ENCODE measurements around the gene USP13. TPM values are rescaled to one million over a fixed set of nuclear protein-coding genes. Genes with fewer than 3 reads are reported as not detected.

Gene USP13
- total RNA-seq, 4 donors from 2014 or later = 117 to 453 (median 249) TPM

DNA sequence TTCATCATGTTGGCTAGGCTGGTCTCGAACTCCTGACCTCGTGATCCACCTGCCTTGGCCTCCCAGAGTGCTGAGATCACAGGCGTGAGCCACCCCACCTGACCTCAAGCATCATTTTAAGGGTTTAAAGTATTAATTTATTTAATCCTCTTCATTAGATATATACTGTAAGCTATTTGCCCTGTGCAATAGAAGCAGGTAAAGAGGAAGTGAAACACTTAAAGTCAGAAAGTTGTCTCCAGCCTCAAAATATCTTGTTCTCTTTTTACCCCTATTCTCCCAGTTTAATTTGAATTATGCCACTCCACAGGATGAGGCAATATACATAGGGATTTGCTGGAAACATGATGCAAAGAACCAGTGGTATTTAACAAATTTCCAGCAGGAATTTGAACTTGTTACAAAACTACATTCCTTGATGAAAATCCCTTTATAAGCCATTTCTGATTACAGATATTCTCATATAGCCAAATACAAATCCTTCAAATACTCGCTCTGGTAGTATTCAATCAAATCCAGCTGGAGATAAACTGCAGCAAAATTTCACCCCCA is 46.2 kb upstream of the USP13 start:
- intact Hi-C loops (cut with DNase I; ENCODE audit: low total_unique reads) = no loop called here
- no peak for ATAC-seq
- Histone ChIP-seq H3K27me3 (no peaks in the 10 kb centered on the region), H3K9me3 (no peaks in the 10 kb centered on the region), H3K36me3 (peaks cover 0 to 6% of the 10 kb centered on the region in 2 donors), H3K4me1 (peaks cover 30 to 47% of the 10 kb centered on the region in 2 donors), H3K4me3 (no peak overlapping the region), H3K27ac (peak overlapping the region in 1 of 4 donors; percentile 90)
- DNase-seq = no peak
- in situ Hi-C loops (cut with MboI; ENCODE audit: low sequenced_read_pairs in 4 of 4) = loop anchor here in 1 of 4 donors (25.0 kb wide), 1 partner anchor 469 kb away; the partner anchor contains the start of gene PIK3CA
- TF ChIP-seq, protein P1, sequence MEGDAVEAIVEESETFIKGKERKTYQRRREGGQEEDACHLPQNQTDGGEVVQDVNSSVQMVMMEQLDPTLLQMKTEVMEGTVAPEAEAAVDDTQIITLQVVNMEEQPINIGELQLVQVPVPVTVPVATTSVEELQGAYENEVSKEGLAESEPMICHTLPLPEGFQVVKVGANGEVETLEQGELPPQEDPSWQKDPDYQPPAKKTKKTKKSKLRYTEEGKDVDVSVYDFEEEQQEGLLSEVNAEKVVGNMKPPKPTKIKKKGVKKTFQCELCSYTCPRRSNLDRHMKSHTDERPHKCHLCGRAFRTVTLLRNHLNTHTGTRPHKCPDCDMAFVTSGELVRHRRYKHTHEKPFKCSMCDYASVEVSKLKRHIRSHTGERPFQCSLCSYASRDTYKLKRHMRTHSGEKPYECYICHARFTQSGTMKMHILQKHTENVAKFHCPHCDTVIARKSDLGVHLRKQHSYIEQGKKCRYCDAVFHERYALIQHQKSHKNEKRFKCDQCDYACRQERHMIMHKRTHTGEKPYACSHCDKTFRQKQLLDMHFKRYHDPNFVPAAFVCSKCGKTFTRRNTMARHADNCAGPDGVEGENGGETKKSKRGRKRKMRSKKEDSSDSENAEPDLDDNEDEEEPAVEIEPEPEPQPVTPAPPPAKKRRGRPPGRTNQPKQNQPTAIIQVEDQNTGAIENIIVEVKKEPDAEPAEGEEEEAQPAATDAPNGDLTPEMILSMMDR (IDR thresholded peaks at IDR 0.05 in 4 of 5, conservative IDR thresholded peaks at IDR 0.05 in 1 of 5) = no peak
- TF ChIP-seq POLR2A (IDR thresholded peaks at IDR 0.05) = no peak

GRCh38 chr3:179608931-179609720 is 43.7 kb upstream of the USP13 start:
- intact Hi-C loops (cut with DNase I; ENCODE audit: low total_unique reads) = no loop called here
- no peak overlapping the region for H3K4me3 ChIP-seq
- DNase-seq (no peak), ATAC-seq (no peak)
- in situ Hi-C loops (cut with MboI; ENCODE audit: low sequenced_read_pairs in 4 of 4) = loop anchor here in 1 of 4 donors (25.0 kb wide), 1 partner anchor 472 kb away; the partner anchor contains the start of gene PIK3CA
- peaks cover 17 to 35% of the 10 kb centered on the region in 2 donors for H3K4me1 ChIP-seq
- no peaks in the 10 kb centered on the region for H3K9me3 ChIP-seq
- no peak overlapping the region for H3K27ac ChIP-seq
- no peak for TF ChIP-seq POLR2A (IDR thresholded peaks at IDR 0.05)
- TF ChIP-seq, protein P1 (IDR thresholded peaks at IDR 0.05 in 4 of 5, conservative IDR thresholded peaks at IDR 0.05 in 1 of 5) = no peak
- no peaks in the 10 kb centered on the region for H3K27me3 ChIP-seq
- H3K36me3 ChIP-seq = no peaks in the 10 kb centered on the region

DNA sequence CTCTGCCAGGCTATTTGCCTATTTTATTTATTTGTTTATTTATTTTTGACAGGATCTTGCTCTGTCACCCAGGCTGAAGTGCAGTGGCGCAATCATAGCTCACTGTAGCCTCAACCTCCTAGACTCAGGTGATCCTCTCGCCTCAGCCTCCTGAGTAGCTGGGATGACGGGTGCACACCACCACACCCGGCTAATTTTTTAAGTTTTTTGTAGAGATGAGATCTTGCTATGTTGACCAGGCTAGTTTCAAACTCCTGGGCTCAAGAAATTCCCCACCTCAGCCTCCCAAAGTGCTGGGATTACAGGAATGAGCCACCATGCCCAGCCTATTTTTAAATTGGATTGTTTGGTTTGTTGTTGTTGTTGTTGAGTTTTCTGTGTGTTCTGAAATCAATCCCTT is 42.8 kb upstream of the USP13 start:
- H3K4me3 ChIP-seq = no peak overlapping the region
- TF ChIP-seq POLR2A (IDR thresholded peaks at IDR 0.05) = no peak
- TF ChIP-seq, protein P1 (IDR thresholded peaks at IDR 0.05 in 4 of 5, conservative IDR thresholded peaks at IDR 0.05 in 1 of 5) = no peak
- H3K4me1 ChIP-seq = peaks cover 17 to 35% of the 10 kb centered on the region in 2 donors
- DNase-seq (no peak), ATAC-seq (no peak)
- no peak overlapping the region for H3K27ac ChIP-seq
- H3K36me3 ChIP-seq = no peaks in the 10 kb centered on the region
- intact Hi-C loops (cut with DNase I; ENCODE audit: low total_unique reads) = no loop called here
- no peaks in the 10 kb centered on the region for H3K9me3 ChIP-seq
- no peaks in the 10 kb centered on the region for H3K27me3 ChIP-seq
- in situ Hi-C loops (cut with MboI; ENCODE audit: low sequenced_read_pairs in 4 of 4) = loop anchor here in 1 of 4 donors (25.0 kb wide), 1 partner anchor 473 kb away; the partner anchor contains the start of gene PIK3CA

- Histone ChIP-seq H3K4me1 (peaks cover 0 to 14% of the 10 kb centered on the region in 2 donors), H3K27ac (no peak overlapping the region), H3K9me3 (no peaks in the 10 kb centered on the region), H3K27me3 (no peaks in the 10 kb centered on the region), H3K4me3 (no peak overlapping the region), H3K36me3 (peaks cover under 1 to 34% of the 10 kb centered on the region in 2 donors)
- ATAC-seq (no peak), DNase-seq (no peak)
- in situ Hi-C loops (cut with MboI; ENCODE audit: low sequenced_read_pairs in 4 of 4) (loop anchor here in 1 of 4 donors (25.0 kb wide), 1 partner anchor 477 kb away; the partner anchor contains the start of gene PIK3CA), intact Hi-C loops (cut with DNase I; ENCODE audit: low total_unique reads) (no loop called here)
- TF ChIP-seq, protein P1 (IDR thresholded peaks at IDR 0.05 in 4 of 5, conservative IDR thresholded peaks at IDR 0.05 in 1 of 5) = no peak
- TF ChIP-seq POLR2A (IDR thresholded peaks at IDR 0.05) = no peak
These were observed 39.0 kb upstream of the USP13 start for GRCh38 chr3:179613807-179614206.
